GM12891 (cell line): ENCODE results near the gene PEF1.

Experiments used
- PAX5 ChIP-seq: IDR thresholded peaks from 2 replicates; pipeline ENCODE4 v1.6.1; 2011; ENCODE audit warnings: low read length, moderate library complexity, mild to moderate bottlenecking; ENCODE audit not compliant: insufficient read depth, severe bottlenecking
- POLR2A ChIP-seq: IDR thresholded peaks from 2 replicates; pipeline ENCODE4 v1.6.1; 2011; ENCODE audit warnings: low read depth, low read length, control low read depth
- POLR2AphosphoS5 ChIP-seq: IDR thresholded peaks from 2 replicates; pipeline ENCODE4 v1.6.1; 2011; ENCODE audit warnings: low read depth, low read length, control low read depth
- POU2F2 ChIP-seq: IDR thresholded peaks from 2 replicates; pipeline ENCODE4 v1.6.1; 2011; ENCODE audit warnings: low read depth, mild to moderate bottlenecking, control low read depth, low read length, moderate library complexity
- SPI1 ChIP-seq: IDR thresholded peaks from 2 replicates; pipeline ENCODE4 v1.6.1; 2011; ENCODE audit warnings: low read depth, low read length, control low read depth
- TAF1 ChIP-seq: IDR thresholded peaks from 2 replicates; pipeline ENCODE4 v1.6.1; 2011; ENCODE audit warnings: low read depth, low read length, control low read depth

DNA sequence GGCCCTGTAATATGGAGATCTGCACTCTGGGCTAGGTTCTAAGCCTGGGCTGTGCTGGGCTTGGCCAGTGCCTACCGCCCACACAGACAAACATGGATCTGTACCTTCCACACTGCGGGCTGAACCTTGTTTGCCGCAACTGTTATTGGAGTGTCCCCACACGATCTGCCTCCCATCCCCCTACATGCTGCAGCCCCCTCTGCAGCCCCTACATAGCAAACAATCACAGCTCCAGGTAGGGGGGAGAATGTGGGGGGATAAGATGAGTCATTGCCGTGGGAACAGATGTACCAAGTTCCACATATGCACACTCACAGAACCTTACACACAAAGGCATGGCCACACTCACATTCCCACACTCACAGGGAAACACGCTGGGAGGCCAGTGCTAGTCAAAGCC, 29.3 kb downstream of the PEF1 start:
- TF ChIP-seq POLR2A (no peak), TAF1 (no peak), POU2F2 (no peak), POLR2AphosphoS5 (no peak), PAX5 (no peak), SPI1 (no peak)
